Measurements from ENCODE around the gene ANLN. TPM values are rescaled to one million over a fixed set of nuclear protein-coding genes. Genes with fewer than 3 reads are reported as not detected.

The ANLN gene
- total RNA-seq, 1 donor from 2014 or later = 17.8 TPM

GRCh38 chr7:36393826-36394225 lies 4.2 kb downstream of the ANLN start:
- Mint-ChIP-seq H3K27ac (ENCODE audit: unreplicated experiment) (no peak overlapping the region), H3K36me3 (ENCODE audit: low read depth, unreplicated experiment) (no peaks in the 10 kb centered on the region), H3K9me3 (ENCODE audit: unreplicated experiment) (no peaks in the 10 kb centered on the region), H3K4me3 (ENCODE audit: unreplicated experiment) (no peak overlapping the region), H3K27me3 (ENCODE audit: unreplicated experiment) (no peaks in the 10 kb centered on the region), H3K4me1 (ENCODE audit: unreplicated experiment) (peaks cover 13% of the 10 kb centered on the region)
- no peak for TF ChIP-seq CTCF (IDR thresholded peaks at IDR 0.05; ENCODE audit: unreplicated experiment)
- DNase-seq (ENCODE audit: low spot score) = no peak

- Mint-ChIP-seq H3K36me3 (ENCODE audit: low read depth, unreplicated experiment) (no peaks in the 10 kb centered on the region), H3K27me3 (ENCODE audit: unreplicated experiment) (no peaks in the 10 kb centered on the region), H3K4me3 (ENCODE audit: unreplicated experiment) (no peak overlapping the region), H3K4me1 (ENCODE audit: unreplicated experiment) (peaks cover 11% of the 10 kb centered on the region), H3K27ac (ENCODE audit: unreplicated experiment) (no peak overlapping the region), H3K9me3 (ENCODE audit: unreplicated experiment) (no peaks in the 10 kb centered on the region)
- no peak for DNase-seq (ENCODE audit: low spot score)
- TF ChIP-seq CTCF (IDR thresholded peaks at IDR 0.05; ENCODE audit: unreplicated experiment) = no peak
These were observed 5.7 kb downstream of the ANLN start for GRCh38 chr7:36395171-36395894.

- no peak for DNase-seq (ENCODE audit: low spot score)
- Mint-ChIP-seq H3K4me3 (ENCODE audit: unreplicated experiment) (no peak overlapping the region), H3K27me3 (ENCODE audit: unreplicated experiment) (no peaks in the 10 kb centered on the region), H3K27ac (ENCODE audit: unreplicated experiment) (no peak overlapping the region), H3K36me3 (ENCODE audit: low read depth, unreplicated experiment) (no peaks in the 10 kb centered on the region), H3K4me1 (ENCODE audit: unreplicated experiment) (peaks cover 4% of the 10 kb centered on the region), H3K9me3 (ENCODE audit: unreplicated experiment) (no peaks in the 10 kb centered on the region)
- TF ChIP-seq CTCF (IDR thresholded peaks at IDR 0.05; ENCODE audit: unreplicated experiment) = no peak
These were observed 6.5 kb downstream of the ANLN start for GRCh38 chr7:36396150-36396549.

- Mint-ChIP-seq H3K27me3 (ENCODE audit: unreplicated experiment) (no peaks in the 10 kb centered on the region), H3K9me3 (ENCODE audit: unreplicated experiment) (no peaks in the 10 kb centered on the region), H3K4me3 (ENCODE audit: unreplicated experiment) (no peak overlapping the region), H3K36me3 (ENCODE audit: low read depth, unreplicated experiment) (peaks cover 4% of the 10 kb centered on the region), H3K27ac (ENCODE audit: unreplicated experiment) (no peak overlapping the region), H3K4me1 (ENCODE audit: unreplicated experiment) (no peaks in the 10 kb centered on the region)
- DNase-seq (ENCODE audit: low spot score) = no peak
- TF ChIP-seq CTCF (IDR thresholded peaks at IDR 0.05; ENCODE audit: unreplicated experiment) = no peak
These were observed 10.4 kb downstream of the ANLN start for GRCh38 chr7:36400036-36400435.

GRCh38 chr7:36400606-36401005 lies 10.9 kb downstream of the ANLN start:
- Mint-ChIP-seq H3K4me1 (ENCODE audit: unreplicated experiment) (no peaks in the 10 kb centered on the region), H3K27me3 (ENCODE audit: unreplicated experiment) (no peaks in the 10 kb centered on the region), H3K36me3 (ENCODE audit: low read depth, unreplicated experiment) (peaks cover 4% of the 10 kb centered on the region), H3K9me3 (ENCODE audit: unreplicated experiment) (no peaks in the 10 kb centered on the region), H3K27ac (ENCODE audit: unreplicated experiment) (no peak overlapping the region), H3K4me3 (ENCODE audit: unreplicated experiment) (no peak overlapping the region)
- TF ChIP-seq CTCF (IDR thresholded peaks at IDR 0.05; ENCODE audit: unreplicated experiment) = no peak
- no peak for DNase-seq (ENCODE audit: low spot score)
